Parathyroid adenoma (tissue), 2 donors: ENCODE data around the gene RGS19.
A peak's percentile ranks its signal among the peaks of the same experiment; 100 is the strongest.

ENCODE experiments used
- H2AFZ ChIP-seq: fragments of 300-600 bp; sonication (generic); one replicate; pipeline ENCODE4 v1.7.0; 2017; ENCODE audit warnings: antibody characterized with exemption, mild to moderate bottlenecking
- H3K27ac ChIP-seq: fragments of 300-600 bp; sonication (generic); one replicate; pipeline ENCODE4 v1.7.0; 2017
- H3K27me3 ChIP-seq: fragments of 300-600 bp; sonication (generic); one replicate; pipeline ENCODE4 v1.7.0; 2017; ENCODE audit warnings: low read length; ENCODE audit not compliant: control insufficient read depth, insufficient read depth
- H3K36me3 ChIP-seq: fragments of 300-600 bp; sonication (generic); one replicate; pipeline ENCODE4 v1.7.0; 2017; ENCODE audit warnings: low read length; ENCODE audit not compliant: control insufficient read depth, insufficient read depth
- H3K4me1 ChIP-seq: fragments of 300-600 bp; sonication (generic); one replicate; pipeline ENCODE4 v1.7.0; 2017; ENCODE audit warnings: control low read depth
- H3K4me2 ChIP-seq: fragments of 300-600 bp; sonication (generic); one replicate; pipeline ENCODE4 v1.7.0; 2017; ENCODE audit warnings: low read length
- H3K4me3 ChIP-seq: fragments of 300-600 bp; sonication (generic); one replicate; pipeline ENCODE4 v1.7.0; 2017; ENCODE audit warnings: low read depth, low read length
- H3K79me2 ChIP-seq: fragments of 300-600 bp; sonication (generic); one replicate; pipeline ENCODE4 v1.7.0; 2017; ENCODE audit warnings: control low read depth
- H3K9ac ChIP-seq: fragments of 300-600 bp; sonication (generic); one replicate; pipeline ENCODE4 v1.7.0; 2017; ENCODE audit warnings: mild to moderate bottlenecking
- H3K9me3 ChIP-seq: fragments of 300-600 bp; sonication (generic); one replicate; pipeline ENCODE4 v1.7.0; 2017; ENCODE audit warnings: low read length; ENCODE audit not compliant: control insufficient read depth
- TF ChIP-seq, protein P1 (sequence below): fragments of 300-600 bp; sonication (generic); IDR thresholded peaks from one replicate; pipeline ENCODE4 v1.7.0; 2017; ENCODE audit warnings: antibody characterized with exemption, mild to moderate bottlenecking
- donor health status: primary hyperparathyroidism.

The RGS19 gene

DNA sequence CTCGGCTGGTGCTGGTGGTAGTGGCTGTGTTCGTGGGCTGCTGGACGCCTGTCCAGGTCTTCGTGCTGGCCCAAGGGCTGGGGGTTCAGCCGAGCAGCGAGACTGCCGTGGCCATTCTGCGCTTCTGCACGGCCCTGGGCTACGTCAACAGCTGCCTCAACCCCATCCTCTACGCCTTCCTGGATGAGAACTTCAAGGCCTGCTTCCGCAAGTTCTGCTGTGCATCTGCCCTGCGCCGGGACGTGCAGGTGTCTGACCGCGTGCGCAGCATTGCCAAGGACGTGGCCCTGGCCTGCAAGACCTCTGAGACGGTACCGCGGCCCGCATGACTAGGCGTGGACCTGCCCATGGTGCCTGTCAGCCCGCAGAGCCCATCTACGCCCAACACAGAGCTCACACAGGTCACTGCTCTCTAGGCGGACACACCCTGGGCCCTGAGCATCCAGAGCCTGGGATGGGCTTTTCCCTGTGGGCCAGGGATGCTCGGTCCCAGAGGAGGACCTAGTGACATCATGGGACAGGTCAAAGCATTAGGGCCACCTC is 19.2 kb upstream of the RGS19 start:
- TF ChIP-seq, protein P1, sequence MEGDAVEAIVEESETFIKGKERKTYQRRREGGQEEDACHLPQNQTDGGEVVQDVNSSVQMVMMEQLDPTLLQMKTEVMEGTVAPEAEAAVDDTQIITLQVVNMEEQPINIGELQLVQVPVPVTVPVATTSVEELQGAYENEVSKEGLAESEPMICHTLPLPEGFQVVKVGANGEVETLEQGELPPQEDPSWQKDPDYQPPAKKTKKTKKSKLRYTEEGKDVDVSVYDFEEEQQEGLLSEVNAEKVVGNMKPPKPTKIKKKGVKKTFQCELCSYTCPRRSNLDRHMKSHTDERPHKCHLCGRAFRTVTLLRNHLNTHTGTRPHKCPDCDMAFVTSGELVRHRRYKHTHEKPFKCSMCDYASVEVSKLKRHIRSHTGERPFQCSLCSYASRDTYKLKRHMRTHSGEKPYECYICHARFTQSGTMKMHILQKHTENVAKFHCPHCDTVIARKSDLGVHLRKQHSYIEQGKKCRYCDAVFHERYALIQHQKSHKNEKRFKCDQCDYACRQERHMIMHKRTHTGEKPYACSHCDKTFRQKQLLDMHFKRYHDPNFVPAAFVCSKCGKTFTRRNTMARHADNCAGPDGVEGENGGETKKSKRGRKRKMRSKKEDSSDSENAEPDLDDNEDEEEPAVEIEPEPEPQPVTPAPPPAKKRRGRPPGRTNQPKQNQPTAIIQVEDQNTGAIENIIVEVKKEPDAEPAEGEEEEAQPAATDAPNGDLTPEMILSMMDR, result no peak
- peaks cover 18% of the 10 kb centered on the region for H3K4me1 ChIP-seq
- no peak overlapping the region for H3K4me2 ChIP-seq
- no peaks in the 10 kb centered on the region for H3K27me3 ChIP-seq
- H3K79me2 ChIP-seq, result peaks cover 2% of the 10 kb centered on the region
- H3K4me3 ChIP-seq, result no peak overlapping the region
- H2AFZ ChIP-seq, result no peak overlapping the region
- no peaks in the 10 kb centered on the region for H3K9me3 ChIP-seq
- H3K9ac ChIP-seq, result no peak overlapping the region
- no peak overlapping the region for H3K27ac ChIP-seq
- H3K36me3 ChIP-seq, result no peaks in the 10 kb centered on the region

GRCh38 chr20:64096535-64096934 is 17.2 kb upstream of the RGS19 start:
- H3K4me2 ChIP-seq, result no peak overlapping the region
- no peak overlapping the region for H3K27ac ChIP-seq
- H2AFZ ChIP-seq, result no peak overlapping the region
- H3K79me2 ChIP-seq, result no peaks in the 10 kb centered on the region
- H3K4me1 ChIP-seq, result peaks cover 19% of the 10 kb centered on the region
- TF ChIP-seq, protein P1, result no peak
- no peaks in the 10 kb centered on the region for H3K9me3 ChIP-seq
- no peak overlapping the region for H3K9ac ChIP-seq
- no peak overlapping the region for H3K4me3 ChIP-seq
- no peaks in the 10 kb centered on the region for H3K27me3 ChIP-seq
- no peaks in the 10 kb centered on the region for H3K36me3 ChIP-seq

GRCh38 chr20:64095927-64096326 is 16.6 kb upstream of the RGS19 start:
- Histone ChIP-seq H2AFZ (peak overlapping the region; percentile 25), H3K36me3 (no peaks in the 10 kb centered on the region), H3K27me3 (no peaks in the 10 kb centered on the region), H3K4me2 (no peak overlapping the region), H3K9me3 (no peaks in the 10 kb centered on the region), H3K4me1 (peaks cover 16% of the 10 kb centered on the region), H3K27ac (peak overlapping the region; percentile 6), H3K9ac (no peak overlapping the region), H3K79me2 (no peaks in the 10 kb centered on the region), H3K4me3 (no peak overlapping the region)
- TF ChIP-seq, protein P1, result no peak

- H3K4me2 ChIP-seq, result no peak overlapping the region
- H3K36me3 ChIP-seq, result no peaks in the 10 kb centered on the region
- H3K9ac ChIP-seq, result no peak overlapping the region
- no peaks in the 10 kb centered on the region for H3K27me3 ChIP-seq
- peaks cover 16% of the 10 kb centered on the region for H3K4me1 ChIP-seq
- H2AFZ ChIP-seq, result no peak overlapping the region
- H3K79me2 ChIP-seq, result no peaks in the 10 kb centered on the region
- H3K9me3 ChIP-seq, result no peaks in the 10 kb centered on the region
- no peak overlapping the region for H3K4me3 ChIP-seq
- H3K27ac ChIP-seq, result no peak overlapping the region
- TF ChIP-seq, protein P1, result no peak
These were observed 16.1 kb upstream of the RGS19 start for GRCh38 chr20:64095455-64095854.

DNA sequence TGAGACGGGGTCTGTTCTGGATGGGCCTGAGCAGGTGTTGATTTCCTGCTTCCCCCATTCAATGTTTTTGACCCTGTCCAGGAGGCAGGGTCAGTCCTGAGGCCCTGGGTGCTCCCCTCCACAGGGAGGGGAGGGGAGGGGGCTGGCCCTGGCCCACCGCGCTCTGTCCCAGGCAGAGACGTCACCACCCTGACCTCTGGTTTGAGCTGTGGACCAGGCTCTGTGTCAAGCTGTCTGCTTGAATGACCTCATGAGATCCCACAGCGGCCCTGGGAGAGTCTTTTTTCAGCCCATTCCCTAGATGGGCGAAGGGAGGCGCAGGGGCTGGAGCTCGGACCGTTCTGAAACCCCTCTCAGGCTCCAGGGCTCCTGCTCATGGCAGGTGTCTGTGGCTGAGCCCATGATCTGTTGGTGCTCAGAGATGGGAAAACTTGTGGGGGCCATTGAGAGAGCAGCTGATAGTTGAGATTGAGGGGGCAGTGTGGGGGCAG is 13.7 kb upstream of the RGS19 start:
- H3K27me3 ChIP-seq, result no peaks in the 10 kb centered on the region
- TF ChIP-seq, protein P1, result no peak
- no peaks in the 10 kb centered on the region for H3K36me3 ChIP-seq
- H2AFZ ChIP-seq, result no peak overlapping the region
- no peaks in the 10 kb centered on the region for H3K79me2 ChIP-seq
- no peaks in the 10 kb centered on the region for H3K9me3 ChIP-seq
- H3K27ac ChIP-seq, result no peak overlapping the region
- peaks cover 16% of the 10 kb centered on the region for H3K4me1 ChIP-seq
- H3K9ac ChIP-seq, result no peak overlapping the region
- H3K4me2 ChIP-seq, result no peak overlapping the region
- H3K4me3 ChIP-seq, result no peak overlapping the region
